Measurements from ENCODE around the gene SLC7A4.

Gene SLC7A4

GRCh38 chr22:21000207-21000986 lies 32.0 kb downstream of the SLC7A4 start:
- TF ChIP-seq CTCF (IDR thresholded peaks at IDR 0.05): no peak
- Mint-ChIP-seq H3K36me3 (ENCODE audit: low read depth) (peaks cover 3% of the 10 kb centered on the region), H3K27me3 (ENCODE audit: low read depth, poor library complexity) (peaks cover 5% of the 10 kb centered on the region), H3K27ac (no peak overlapping the region), H3K4me3 (peak overlapping the region; percentile 97), H3K4me1 (peaks cover 35% of the 10 kb centered on the region), H3K9me3 (no peaks in the 10 kb centered on the region)
- no peak for DNase-seq

DNA sequence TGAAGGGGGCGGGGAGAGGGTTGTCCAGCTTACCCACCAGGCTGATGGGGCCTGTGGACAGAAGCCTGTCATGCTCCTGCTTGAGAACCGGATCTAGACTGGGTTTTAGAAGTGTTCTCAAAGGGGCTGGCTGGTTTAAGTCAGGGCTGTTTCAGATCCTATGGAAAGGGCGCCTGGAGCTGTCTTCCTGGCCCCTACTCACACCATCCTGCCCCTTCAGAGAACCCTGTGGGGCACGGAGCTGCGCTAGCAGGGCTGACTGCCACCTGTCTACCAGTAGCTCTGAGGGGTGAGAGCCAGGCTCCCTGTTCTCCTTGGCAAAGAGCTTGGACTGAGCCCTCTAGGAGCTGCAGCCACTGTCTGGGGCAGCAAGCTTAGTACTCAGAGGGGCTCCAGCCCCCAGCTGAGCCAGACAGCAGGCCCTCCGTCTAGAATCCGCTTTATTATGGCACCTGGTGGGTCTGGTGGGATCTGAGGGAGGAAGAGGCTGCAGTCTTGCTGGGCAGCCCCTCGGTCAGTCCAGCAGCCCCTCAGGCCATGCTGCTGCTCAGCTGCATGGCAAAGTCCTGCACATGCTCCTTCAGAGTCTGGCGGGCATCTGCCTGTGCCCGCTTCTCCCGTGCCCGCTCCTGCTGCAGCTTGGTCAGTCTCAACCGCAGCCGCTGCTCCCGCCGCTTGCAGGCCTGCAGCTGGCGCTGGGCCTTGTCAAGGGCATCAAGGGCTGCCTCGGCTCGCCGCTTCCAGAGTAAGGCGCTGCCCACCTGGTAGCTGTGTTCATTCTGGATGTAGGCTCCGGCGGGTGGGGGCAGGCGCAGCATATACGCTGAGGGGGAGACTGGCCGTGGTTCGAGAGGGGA lies 32.8 kb downstream of the SLC7A4 start:
- Mint-ChIP-seq H3K9me3 (no peaks in the 10 kb centered on the region), H3K27ac (no peak overlapping the region), H3K36me3 (ENCODE audit: low read depth) (peaks cover 3% of the 10 kb centered on the region), H3K4me1 (peaks cover 35% of the 10 kb centered on the region), H3K4me3 (peak overlapping the region; percentile 65), H3K27me3 (ENCODE audit: low read depth, poor library complexity) (peaks cover 5% of the 10 kb centered on the region)
- DNase-seq: no peak
- TF ChIP-seq CTCF (IDR thresholded peaks at IDR 0.05): no peak

DNA sequence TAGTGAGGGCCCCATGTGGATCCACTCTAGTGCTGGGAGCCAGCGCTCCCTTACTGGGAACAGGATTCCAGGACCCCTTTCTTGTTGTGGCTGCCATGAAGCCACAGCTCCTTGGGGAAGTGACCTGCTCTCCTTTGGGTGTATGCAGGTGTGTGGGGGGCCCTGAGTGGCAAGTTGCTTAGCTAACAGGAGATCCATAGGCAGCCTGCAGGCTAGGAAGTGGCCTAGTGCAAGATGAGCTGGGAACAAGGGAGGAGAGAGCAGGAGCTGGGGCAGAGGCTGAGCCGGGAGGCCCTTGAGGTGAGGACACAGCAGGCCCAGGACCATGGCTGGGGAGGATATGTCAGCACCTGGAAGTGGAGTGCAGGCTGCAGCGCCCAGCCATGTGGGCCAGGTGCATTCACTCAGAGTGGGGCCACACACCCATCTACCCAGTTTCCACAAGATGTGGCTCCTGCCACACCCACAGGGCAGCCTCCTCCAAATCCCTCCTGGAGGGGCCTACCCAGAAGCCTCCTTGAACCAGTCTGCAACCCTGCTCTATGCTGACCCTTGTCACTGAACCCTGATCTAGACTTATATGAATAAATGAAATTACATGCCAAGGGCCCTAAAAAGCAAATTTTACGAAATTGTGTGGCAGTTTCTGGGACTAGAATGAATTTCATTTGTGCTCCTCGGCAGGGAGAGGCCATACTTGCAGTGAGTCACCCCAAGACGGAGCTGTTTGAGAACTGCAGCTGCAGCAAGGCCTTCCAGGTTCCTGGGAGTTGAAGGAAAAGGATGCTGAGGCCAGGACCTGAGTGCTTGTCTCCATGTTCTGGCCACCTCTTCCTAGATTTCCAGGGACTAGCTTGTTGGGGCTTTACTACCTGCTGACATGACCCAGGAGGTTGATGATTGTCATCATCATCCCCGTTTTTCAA lies 33.7 kb downstream of the SLC7A4 start:
- peaks cover 30% of the 10 kb centered on the region for H3K4me1 Mint-ChIP-seq
- no peaks in the 10 kb centered on the region for H3K36me3 Mint-ChIP-seq (ENCODE audit: low read depth)
- peaks cover 5% of the 10 kb centered on the region for H3K27me3 Mint-ChIP-seq (ENCODE audit: low read depth, poor library complexity)
- no peak for DNase-seq
- H3K4me3 Mint-ChIP-seq: no peak overlapping the region
- TF ChIP-seq CTCF (IDR thresholded peaks at IDR 0.05): no peak
- no peaks in the 10 kb centered on the region for H3K9me3 Mint-ChIP-seq
- peak overlapping the region; percentile 82 for H3K27ac Mint-ChIP-seq

- H3K4me1 Mint-ChIP-seq: peaks cover 20% of the 10 kb centered on the region
- no peak for TF ChIP-seq CTCF (IDR thresholded peaks at IDR 0.05)
- H3K4me3 Mint-ChIP-seq: no peak overlapping the region
- H3K9me3 Mint-ChIP-seq: no peaks in the 10 kb centered on the region
- peaks cover 5% of the 10 kb centered on the region for H3K27me3 Mint-ChIP-seq (ENCODE audit: low read depth, poor library complexity)
- no peaks in the 10 kb centered on the region for H3K36me3 Mint-ChIP-seq (ENCODE audit: low read depth)
- DNase-seq: no peak
- H3K27ac Mint-ChIP-seq: peak overlapping the region; percentile 82
Observed at GRCh38 chr22:20997536-20998257, 34.7 kb downstream of the SLC7A4 start.

Data from nephron progenitor cell (in vitro differentiated cells).